Testis (tissue), 3 donors: ENCODE measurements around the gene ZNF428. TPM values are rescaled to one million over a fixed set of nuclear protein-coding genes. Genes with fewer than 3 reads are reported as not detected.
"Not testable (repeated sequence)": the region's sequence is repeated elsewhere in the genome, so short reads cannot be mapped to it uniquely, and the experiment has no call there.

Source experiments
- DNase-seq: peaks from one replicate; pipeline ENCODE4 v3.0.0-alpha.2; 2019
- H3K27ac ChIP-seq, 2 donors: fragments of 200-600 bp; sonication (generic); one replicate each; pipeline ENCODE4 v1.5.1; 2019
- H3K27me3 ChIP-seq: fragments of 200-600 bp; sonication (generic); one replicate; pipeline ENCODE4 v1.5.1; 2019
- H3K36me3 ChIP-seq: fragments of 200-600 bp; sonication (generic); one replicate; pipeline ENCODE4 v1.5.1; 2017; ENCODE audit warnings: low read depth; ENCODE audit errors: missing control alignments
- H3K4me1 ChIP-seq: fragments of 200-600 bp; sonication (generic); one replicate; pipeline ENCODE4 v1.5.1; 2019
- H3K4me3 ChIP-seq, 2 donors: fragments of 200-600 bp; sonication (generic); one replicate each; pipeline ENCODE4 v1.5.1; 2017 to 2019
- H3K9me3 ChIP-seq: fragments of 200-600 bp; sonication (generic); one replicate; pipeline ENCODE4 v1.5.1; 2017
- POLR2A ChIP-seq: fragments of 450-650 bp; IDR thresholded peaks from one replicate; pipeline ENCODE4 v1.6.1; 2017; ENCODE audit warnings: antibody characterized with exemption, mild to moderate bottlenecking, moderate library complexity
- WGBS, 2 donors: methylation state at CpG; one replicate each; pipeline ENCODE4 v1.1.5; 2018; 5-methylcytosine and 5-hydroxymethylcytosine counted together
- intact Hi-C: fragments of 100-400 bp; cut with DNase I; formaldehyde crosslinking; loops from one replicate; pipeline ENCODE4 v1.15.1; 2023; ENCODE audit warnings: low total_unique reads
- polyA plus RNA-seq: library from polyadenylated mRNA; stranded (reverse); fragments of 350-450 nt; fragmentation: Illumina TruSeq; extraction: RNeasy Lipid Tissue Mini Kit (QIAGEN cat#74804); gene quantifications from one replicate; pipeline ENCODE4 v1.2.3, GENCODE V29; 2014; ENCODE audit warnings: low read depth, low replicate concordance; ENCODE audit not compliant: insufficient read depth
- total RNA-seq, 2 donors: library from RNA; depleted of rRNA; stranded (reverse); fragments of >200 nt; gene quantifications; one replicate each; pipeline ENCODE4 v1.2.3, GENCODE V29; 2016
- TF ChIP-seq, protein P1 (sequence below), 3 experiments: fragments of 450-650 bp in 2 of 3; fragments of 200-600 bp in 1 of 3; sonication (generic) in 1 of 3; IDR thresholded peaks; one replicate each; pipeline ENCODE4 v1.5.1; 2016 to 2019; ENCODE audit warnings: antibody characterized with exemption in 3 of 3, mild to moderate bottlenecking in 2 of 3, moderate library complexity in 1 of 3

Gene ZNF428
- total and polyA plus RNA-seq, 3 donors from 2014 or later: 64.1 to 94.2 (median 93.1) TPM

DNA sequence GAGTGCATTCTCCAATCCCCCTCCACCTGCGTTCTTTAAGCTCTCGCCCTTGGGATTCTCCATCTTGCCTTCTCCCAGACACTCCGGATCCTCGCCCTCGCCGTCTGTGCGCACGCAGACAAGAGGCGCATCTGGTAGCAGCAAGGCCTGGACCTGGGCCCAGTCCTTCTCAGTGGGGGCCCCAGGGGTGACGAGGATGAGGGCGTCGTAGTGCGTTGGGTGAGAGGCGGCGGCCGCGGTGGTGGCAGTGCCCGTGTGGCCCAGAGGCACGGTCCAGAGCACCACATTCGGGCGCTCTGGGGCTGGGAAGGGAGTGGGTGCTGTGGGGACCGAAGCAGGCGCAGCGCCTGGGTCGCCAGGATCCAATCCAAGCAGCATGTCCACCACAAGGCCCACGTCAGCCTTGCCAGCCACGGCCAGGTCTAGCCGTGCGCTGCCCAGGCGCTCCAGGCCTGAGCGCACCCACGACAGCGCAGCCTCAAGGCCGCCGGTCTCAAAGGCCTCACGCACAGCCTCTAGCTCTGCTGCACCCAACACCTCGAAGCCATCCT lies 26.6 kb downstream of the ZNF428 start:
- Histone ChIP-seq H3K4me3 (peak overlapping the region; percentile 15 to 35), H3K4me1 (peaks cover 31% of the 10 kb centered on the region), H3K27me3 (no peaks in the 10 kb centered on the region), H3K27ac (no peak overlapping the region), H3K36me3 (no peaks in the 10 kb centered on the region), H3K9me3 (no peaks in the 10 kb centered on the region)
- TF ChIP-seq, protein P1, sequence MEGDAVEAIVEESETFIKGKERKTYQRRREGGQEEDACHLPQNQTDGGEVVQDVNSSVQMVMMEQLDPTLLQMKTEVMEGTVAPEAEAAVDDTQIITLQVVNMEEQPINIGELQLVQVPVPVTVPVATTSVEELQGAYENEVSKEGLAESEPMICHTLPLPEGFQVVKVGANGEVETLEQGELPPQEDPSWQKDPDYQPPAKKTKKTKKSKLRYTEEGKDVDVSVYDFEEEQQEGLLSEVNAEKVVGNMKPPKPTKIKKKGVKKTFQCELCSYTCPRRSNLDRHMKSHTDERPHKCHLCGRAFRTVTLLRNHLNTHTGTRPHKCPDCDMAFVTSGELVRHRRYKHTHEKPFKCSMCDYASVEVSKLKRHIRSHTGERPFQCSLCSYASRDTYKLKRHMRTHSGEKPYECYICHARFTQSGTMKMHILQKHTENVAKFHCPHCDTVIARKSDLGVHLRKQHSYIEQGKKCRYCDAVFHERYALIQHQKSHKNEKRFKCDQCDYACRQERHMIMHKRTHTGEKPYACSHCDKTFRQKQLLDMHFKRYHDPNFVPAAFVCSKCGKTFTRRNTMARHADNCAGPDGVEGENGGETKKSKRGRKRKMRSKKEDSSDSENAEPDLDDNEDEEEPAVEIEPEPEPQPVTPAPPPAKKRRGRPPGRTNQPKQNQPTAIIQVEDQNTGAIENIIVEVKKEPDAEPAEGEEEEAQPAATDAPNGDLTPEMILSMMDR (IDR thresholded peaks at IDR 0.05): no peak
- TF ChIP-seq POLR2A: no peak
- intact Hi-C loops: no loop called here
- DNase-seq: no peak
- 74 to 80% methylated on average over 24 to 37 of the region's 37 CpGs for WGBS, 2 donors

DNA sequence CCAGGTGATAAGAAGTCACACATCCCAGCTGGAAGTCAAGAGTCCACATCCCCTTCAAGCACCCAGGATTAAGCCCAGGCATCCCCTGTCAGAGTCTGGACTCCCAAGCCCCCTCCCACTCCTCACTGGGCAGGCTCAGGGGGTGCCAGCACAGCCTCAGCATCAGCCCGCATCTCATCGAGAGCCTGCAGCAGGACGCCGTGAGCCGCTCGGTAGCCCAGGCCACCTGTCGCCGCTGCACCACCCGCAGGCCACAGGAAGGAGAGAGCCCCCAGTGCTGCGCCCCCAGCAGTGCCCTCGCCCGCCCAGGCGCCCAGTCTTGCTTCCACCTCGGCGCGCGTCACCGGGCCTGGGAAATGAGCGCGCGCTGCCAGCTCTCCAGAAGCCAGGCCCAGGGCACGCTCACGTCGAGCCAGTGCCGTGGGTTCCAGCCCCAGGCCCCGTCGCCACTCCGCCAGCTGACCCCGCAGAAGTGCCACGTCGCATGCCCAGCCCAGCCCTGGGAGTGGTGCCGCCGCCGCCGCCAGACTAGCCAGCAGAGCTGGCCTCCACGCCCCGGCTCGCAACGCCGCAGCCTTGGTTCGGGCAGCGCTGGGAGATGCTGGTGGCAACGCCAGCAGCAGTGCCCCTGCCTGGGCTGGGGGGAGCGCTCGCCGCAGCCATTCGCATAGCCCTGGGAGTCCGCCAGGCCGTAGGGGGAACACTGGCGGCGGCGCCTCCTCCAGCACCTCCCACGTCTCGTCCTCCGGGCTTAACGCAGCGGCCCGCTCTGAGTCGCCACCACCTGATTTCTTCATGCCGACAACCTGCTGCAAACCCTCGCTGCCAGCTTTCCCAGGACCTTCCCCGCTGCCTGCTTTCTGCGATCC lies 27.3 kb downstream of the ZNF428 start:
- peak overlapping the region; percentile 15 to 35 for H3K4me3 ChIP-seq
- no peaks in the 10 kb centered on the region for H3K9me3 ChIP-seq
- no peak overlapping the region for H3K27ac ChIP-seq
- no peak for DNase-seq
- intact Hi-C loops: no loop called here
- WGBS, 2 donors: 37 to 80% methylated on average over 26 to 56 of the region's 63 CpGs
- H3K4me1 ChIP-seq: peaks cover 24% of the 10 kb centered on the region
- no peaks in the 10 kb centered on the region for H3K27me3 ChIP-seq
- TF ChIP-seq, protein P1 (IDR thresholded peaks at IDR 0.05): no peak
- no peak for TF ChIP-seq POLR2A
- no peaks in the 10 kb centered on the region for H3K36me3 ChIP-seq

DNA sequence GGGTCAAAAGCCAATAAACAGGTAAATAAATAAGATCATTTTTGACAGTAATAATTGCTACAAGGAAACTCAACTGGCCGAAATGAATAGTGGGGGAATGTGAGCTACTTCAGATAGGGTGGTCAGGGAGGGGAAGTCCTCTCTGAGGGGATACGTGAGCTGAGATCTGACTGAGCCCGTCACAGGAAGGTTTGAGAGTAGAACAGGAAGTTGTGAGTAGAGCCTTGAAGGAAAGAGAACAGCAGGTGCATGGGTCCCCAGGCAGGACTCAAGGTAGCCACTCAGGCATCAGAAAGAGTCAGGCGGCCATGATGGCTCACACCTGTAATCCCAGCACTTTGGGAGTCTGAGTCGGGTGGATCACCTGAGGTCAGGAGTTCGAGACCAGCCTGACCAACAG lies 29.8 kb downstream of the ZNF428 start:
- DNase-seq: no peak
- H3K9me3 ChIP-seq: no peaks in the 10 kb centered on the region
- TF ChIP-seq, protein P1 (IDR thresholded peaks at IDR 0.05): no peak
- no peak for TF ChIP-seq POLR2A
- H3K27me3 ChIP-seq: no peaks in the 10 kb centered on the region
- 80 to 81% methylated on average over 6 of the region's 6 CpGs for WGBS, 2 donors
- no peaks in the 10 kb centered on the region for H3K36me3 ChIP-seq
- H3K4me1 ChIP-seq: peaks cover 16% of the 10 kb centered on the region
- H3K27ac ChIP-seq: no peak overlapping the region
- no peak overlapping the region for H3K4me3 ChIP-seq
- intact Hi-C loops: no loop called here

DNA sequence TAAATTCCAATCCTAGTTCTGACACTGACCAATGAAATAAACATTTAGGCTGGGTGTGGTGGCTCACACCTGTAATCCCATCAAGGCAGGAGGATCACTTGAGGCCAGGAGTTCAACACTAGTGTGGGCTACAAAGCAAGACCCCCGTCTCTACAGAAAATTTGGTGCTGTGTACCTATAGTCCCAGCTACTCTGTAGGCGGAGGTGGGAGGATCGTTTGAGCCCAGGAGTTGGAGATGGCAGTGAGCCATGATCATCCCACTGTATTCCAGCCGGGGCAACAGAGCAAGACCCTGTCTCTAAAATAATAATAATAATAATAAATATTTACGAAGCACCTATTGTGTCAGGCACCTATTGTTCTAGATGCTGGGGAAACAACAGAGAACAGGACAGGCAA lies 30.2 kb downstream of the ZNF428 start:
- H3K27me3 ChIP-seq: no peaks in the 10 kb centered on the region
- TF ChIP-seq, protein P1 (IDR thresholded peaks at IDR 0.05): no peak
- no peak for TF ChIP-seq POLR2A
- no peak overlapping the region for H3K4me3 ChIP-seq
- no peaks in the 10 kb centered on the region for H3K9me3 ChIP-seq
- intact Hi-C loops: no loop called here
- no peak overlapping the region for H3K27ac ChIP-seq
- H3K36me3 ChIP-seq: no peaks in the 10 kb centered on the region
- DNase-seq: no peak
- H3K4me1 ChIP-seq: peaks cover 12% of the 10 kb centered on the region
- 83 to 84% methylated on average over 5 of the region's 5 CpGs for WGBS, 2 donors

DNA sequence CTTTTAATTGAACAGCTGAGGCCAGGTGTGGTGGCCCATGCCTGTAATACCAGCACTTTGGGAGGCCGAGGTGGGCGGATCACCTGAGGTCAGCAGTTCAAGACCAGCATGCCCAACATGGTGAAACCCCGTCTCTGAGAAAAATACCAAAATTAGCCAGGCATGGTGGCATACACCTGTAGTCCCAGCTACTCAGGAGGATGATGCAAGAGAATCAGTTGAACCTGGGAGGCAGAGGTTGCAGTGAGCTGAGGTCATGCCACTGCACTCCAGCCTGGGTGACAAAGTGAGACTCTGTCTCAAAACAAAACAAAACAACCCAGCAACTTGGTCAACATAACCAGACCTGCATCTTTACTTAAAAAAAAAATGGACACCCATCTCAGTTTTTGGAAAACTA lies 32.4 kb downstream of the ZNF428 start:
- DNase-seq, H3K27me3 ChIP-seq, intact Hi-C loops, H3K36me3 ChIP-seq, H3K4me3 ChIP-seq, H3K27ac ChIP-seq, H3K9me3 ChIP-seq, H3K4me1 ChIP-seq: not testable (repeated sequence)
- 88 to 90% methylated on average over 3 of the region's 3 CpGs for WGBS, 2 donors
